Measurements from ENCODE around the gene COL16A1. TPM values are rescaled to one million over a fixed set of nuclear protein-coding genes. Genes with fewer than 3 reads are reported as not detected.
A peak's percentile ranks its signal among the peaks of the same experiment; 100 is the strongest.

Gene COL16A1
- total RNA-seq, 4 donors from 2014 or later: 76.5 to 292 (median 177) TPM

GRCh38 chr1:31626223-31627207 is 77.3 kb downstream of the COL16A1 start:
- peaks cover 0 to 12% of the 10 kb centered on the region in 2 donors for H3K4me1 ChIP-seq
- H3K36me3 ChIP-seq: no peaks in the 10 kb centered on the region
- intact Hi-C loops (cut with DNase I; ENCODE audit: low total_unique reads): no loop called here
- peak; percentile 34 to 45 for DNase-seq
- H3K9me3 ChIP-seq: no peaks in the 10 kb centered on the region
- peak overlapping the region in 1 of 2 donors; percentile 31 for H3K27ac ChIP-seq
- no peak overlapping the region for H3K4me3 ChIP-seq
- H3K27me3 ChIP-seq: no peaks in the 10 kb centered on the region
- no peak for TF ChIP-seq CTCF (IDR thresholded peaks at IDR 0.05)
- no peak for TF ChIP-seq POLR2A (IDR thresholded peaks at IDR 0.05)

- Histone ChIP-seq H3K9me3 (no peaks in the 10 kb centered on the region), H3K36me3 (no peaks in the 10 kb centered on the region), H3K27ac (no peak overlapping the region), H3K27me3 (no peaks in the 10 kb centered on the region), H3K4me1 (peaks cover 0 to 12% of the 10 kb centered on the region in 2 donors), H3K4me3 (no peak overlapping the region)
- no peak for DNase-seq
- intact Hi-C loops (cut with DNase I; ENCODE audit: low total_unique reads): no loop called here
- TF ChIP-seq POLR2A (IDR thresholded peaks at IDR 0.05) (no peak), CTCF (IDR thresholded peaks at IDR 0.05) (no peak)
Measured at GRCh38 chr1:31625561-31626222, 78.1 kb downstream of the COL16A1 start.

- Histone ChIP-seq H3K27me3 (no peaks in the 10 kb centered on the region), H3K36me3 (no peaks in the 10 kb centered on the region), H3K27ac (no peak overlapping the region), H3K4me3 (no peak overlapping the region), H3K4me1 (peaks cover 0 to 12% of the 10 kb centered on the region in 2 donors), H3K9me3 (no peaks in the 10 kb centered on the region)
- DNase-seq: no peak
- intact Hi-C loops (cut with DNase I; ENCODE audit: low total_unique reads): no loop called here
- TF ChIP-seq POLR2A (IDR thresholded peaks at IDR 0.05) (no peak), CTCF (IDR thresholded peaks at IDR 0.05) (no peak)
Measured at GRCh38 chr1:31624731-31625514, 78.9 kb downstream of the COL16A1 start.

GRCh38 chr1:31624309-31624708 is 79.5 kb downstream of the COL16A1 start:
- Histone ChIP-seq H3K4me3 (no peak overlapping the region), H3K27ac (no peak overlapping the region), H3K36me3 (no peaks in the 10 kb centered on the region), H3K27me3 (no peaks in the 10 kb centered on the region), H3K9me3 (no peaks in the 10 kb centered on the region), H3K4me1 (peaks cover 0 to 12% of the 10 kb centered on the region in 2 donors)
- DNase-seq: no peak
- TF ChIP-seq CTCF (IDR thresholded peaks at IDR 0.05): no peak
- no peak for TF ChIP-seq POLR2A (IDR thresholded peaks at IDR 0.05)
- intact Hi-C loops (cut with DNase I; ENCODE audit: low total_unique reads): no loop called here

All from uterus (tissue), 4 donors.